Measurements from ENCODE around the gene TMEM60.
A peak's percentile ranks its signal among the peaks of the same experiment; 100 is the strongest.

TMEM60 gene

GRCh38 chr7:77765481-77765880, 32.8 kb downstream of the TMEM60 start:
- no peak for TF ChIP-seq EGR1 (IDR thresholded peaks at IDR 0.05)
- no peak for TF ChIP-seq NFIC (IDR thresholded peaks at IDR 0.05)
- TF ChIP-seq REST (IDR thresholded peaks at IDR 0.05; ENCODE audit: low read depth) = no peak
- no peak for TF ChIP-seq ZBTB7A (IDR thresholded peaks at IDR 0.05; ENCODE audit: low read depth)
- no peak for TF ChIP-seq RAD21 (IDR thresholded peaks at IDR 0.05; ENCODE audit: low read depth)
- no peak for TF ChIP-seq USF1 (IDR thresholded peaks at IDR 0.05)
- TF ChIP-seq FOXM1 (IDR thresholded peaks at IDR 0.05; ENCODE audit: borderline replicate concordance, low read depth) = no peak

- TF ChIP-seq FOXM1 (IDR thresholded peaks at IDR 0.05; ENCODE audit: borderline replicate concordance, low read depth) (no peak), USF1 (IDR thresholded peaks at IDR 0.05) (no peak), REST (IDR thresholded peaks at IDR 0.05; ENCODE audit: low read depth) (no peak), TAF1 (IDR thresholded peaks at IDR 0.05; ENCODE audit: low read depth) (no peak)
Observed at GRCh38 chr7:77760809-77761453, 37.3 kb downstream of the TMEM60 start.

GRCh38 chr7:77759294-77759889, 38.8 kb downstream of the TMEM60 start:
- TF ChIP-seq RAD21 (IDR thresholded peaks at IDR 0.05; ENCODE audit: low read depth) = peak; percentile 85
- no peak for TF ChIP-seq USF1 (IDR thresholded peaks at IDR 0.05)
- no peak for TF ChIP-seq EGR1 (IDR thresholded peaks at IDR 0.05)
- TF ChIP-seq NFIC (IDR thresholded peaks at IDR 0.05) = no peak

- TF ChIP-seq ZBTB7A (IDR thresholded peaks at IDR 0.05; ENCODE audit: low read depth) (no peak), YY1 (IDR thresholded peaks at IDR 0.05; ENCODE audit: low read depth) (no peak), FOXM1 (IDR thresholded peaks at IDR 0.05; ENCODE audit: borderline replicate concordance, low read depth) (no peak), EP300 (IDR thresholded peaks at IDR 0.05; ENCODE audit: borderline replicate concordance) (no peak), CEBPB (IDR thresholded peaks at IDR 0.05) (no peak), NFIC (IDR thresholded peaks at IDR 0.05) (no peak), RAD21 (IDR thresholded peaks at IDR 0.05; ENCODE audit: low read depth) (no peak), TCF12 (IDR thresholded peaks at IDR 0.05; ENCODE audit: low read depth) (no peak), EGR1 (IDR thresholded peaks at IDR 0.05) (no peak), CREB1 (IDR thresholded peaks at IDR 0.05; ENCODE audit: low read depth) (no peak), MAX (IDR thresholded peaks at IDR 0.05) (no peak), USF1 (IDR thresholded peaks at IDR 0.05) (no peak), REST (IDR thresholded peaks at IDR 0.05; ENCODE audit: low read depth) (no peak), TAF1 (IDR thresholded peaks at IDR 0.05; ENCODE audit: low read depth) (no peak), TEAD4 (IDR thresholded peaks at IDR 0.05) (no peak)
Observed at GRCh38 chr7:77757589-77757988, 40.6 kb downstream of the TMEM60 start.
